Stimulated activated CD4-positive, alpha-beta T cell treated with anti-CD3 and anti-CD28 coated beads, Interleukin-15, amount 100 ng/mL, for 48 hours (primary cell): Measurements from ENCODE around the gene PKMYT1.

ENCODE experiments used
- DNase-seq, 2 donors: peaks; one replicate each; pipeline ENCODE4 v3.0.0-alpha.2; 2020; ENCODE audit warnings: low read depth in 2 of 2

PKMYT1 gene

DNA sequence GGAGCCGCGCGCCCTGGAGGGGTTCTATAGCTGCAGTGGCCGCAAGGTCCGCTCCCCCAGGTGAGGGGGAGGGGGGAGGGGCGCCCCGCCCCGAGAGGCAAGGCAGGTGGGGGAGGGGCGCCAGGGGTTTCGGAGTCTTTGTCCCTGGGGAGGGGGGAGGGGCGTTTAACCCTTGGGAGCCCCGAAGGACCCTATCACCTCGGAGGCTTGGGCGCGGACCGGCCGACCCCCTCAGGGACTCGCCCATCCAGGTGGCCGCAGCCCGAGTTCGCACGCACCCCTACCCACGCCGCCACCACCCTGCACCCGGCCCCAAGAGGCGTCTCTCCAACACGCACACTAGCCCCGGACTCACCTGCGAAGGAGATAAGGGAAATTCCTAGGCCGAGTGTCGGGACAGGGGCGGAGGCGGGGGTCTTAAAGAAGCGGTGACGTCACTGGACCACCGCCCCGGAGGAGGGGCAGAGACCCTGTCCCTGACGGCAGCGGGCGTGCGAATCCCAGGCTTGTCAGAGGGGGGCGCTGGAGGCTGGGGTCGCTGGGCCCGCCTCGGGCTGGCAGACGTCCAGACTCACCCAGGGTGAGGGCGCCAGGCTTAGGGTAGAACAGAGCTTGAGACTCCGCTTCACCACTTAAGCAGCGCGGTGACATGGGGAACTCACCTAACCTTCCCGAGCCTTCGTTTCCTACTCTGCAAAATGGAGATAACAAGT, 37.7 kb upstream of the PKMYT1 start, which contains the start of gene CLDN6:
Gene CLDN6 (minus strand): TSS at position 390 of the 713 bp plus-strand sequence. CDS start 2,162 bp downstream, outside the sequence.
- peak in 1 of 2 donors; percentile 50 for DNase-seq

DNA sequence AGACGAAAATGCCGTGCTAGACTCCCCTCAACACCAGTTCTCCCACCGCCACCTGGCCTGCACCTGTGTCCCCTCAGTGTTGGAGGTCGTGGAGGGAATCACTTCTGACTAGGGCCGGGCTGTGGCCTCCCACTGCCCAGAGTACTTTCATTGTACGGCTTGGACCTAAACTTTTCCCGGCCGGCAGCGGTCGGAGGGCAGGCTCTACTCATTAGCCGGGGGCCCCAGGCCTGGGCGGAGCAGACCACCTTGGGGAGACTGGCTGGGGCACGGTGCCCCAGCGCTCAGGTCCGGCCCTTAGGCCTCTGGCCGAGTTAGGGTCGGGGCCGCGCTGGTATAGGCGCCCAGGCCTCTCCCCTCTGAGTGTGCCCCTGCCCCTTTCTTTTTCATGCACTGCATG, 37.1 kb upstream of the PKMYT1 start:
- no peak for DNase-seq

DNA sequence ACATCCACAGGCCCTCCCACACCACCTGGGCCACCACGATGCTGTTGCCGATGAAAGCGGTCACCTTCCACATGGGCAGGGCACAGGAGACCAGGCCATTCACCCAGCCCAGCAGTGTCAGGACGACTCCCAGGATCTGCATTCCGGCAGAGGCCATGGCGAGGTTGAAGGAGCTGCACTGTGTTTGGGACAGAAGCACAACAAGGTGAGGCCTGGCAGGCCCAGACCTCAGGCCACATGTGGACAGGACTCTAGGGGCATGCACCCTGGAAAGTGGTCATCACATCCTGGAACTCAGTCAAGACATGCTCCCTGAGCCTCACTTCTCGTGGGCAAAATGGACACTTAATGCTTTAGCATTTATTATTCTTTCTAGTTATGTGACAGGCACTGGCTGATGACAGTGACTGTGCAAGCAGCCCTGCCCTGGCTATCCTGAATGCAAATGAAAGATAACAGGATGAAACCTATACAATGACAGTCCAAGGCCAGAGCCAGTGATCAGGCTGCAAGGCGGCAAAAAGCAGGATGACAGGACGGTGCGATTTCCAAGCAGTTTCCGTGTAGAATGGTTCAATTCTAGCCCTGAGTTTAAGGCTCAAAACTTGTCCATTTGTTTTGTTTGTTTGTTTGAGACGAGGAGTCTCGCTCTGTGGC, 35.7 kb upstream of the PKMYT1 start:
- DNase-seq: no peak

DNA sequence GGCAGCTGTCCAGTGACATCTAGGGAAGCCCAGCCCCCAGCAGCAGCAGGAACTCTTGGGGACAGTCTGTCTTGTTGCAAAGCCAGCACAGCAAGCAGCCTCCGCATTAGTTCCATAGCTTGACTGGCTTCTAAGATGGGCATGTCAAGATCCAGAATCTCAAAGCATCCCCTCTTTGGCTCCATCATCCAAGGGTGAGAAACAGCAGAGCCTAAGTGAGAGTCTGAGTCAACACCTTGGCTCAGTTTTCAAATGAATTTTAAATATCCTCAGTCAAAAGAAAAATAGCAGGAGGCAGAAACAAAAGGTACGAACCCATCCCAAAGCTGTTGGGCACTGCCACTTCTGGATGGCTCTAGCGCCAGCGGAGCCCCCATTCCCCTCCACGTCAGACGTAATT, 34.7 kb upstream of the PKMYT1 start:
- DNase-seq: no peak

DNA sequence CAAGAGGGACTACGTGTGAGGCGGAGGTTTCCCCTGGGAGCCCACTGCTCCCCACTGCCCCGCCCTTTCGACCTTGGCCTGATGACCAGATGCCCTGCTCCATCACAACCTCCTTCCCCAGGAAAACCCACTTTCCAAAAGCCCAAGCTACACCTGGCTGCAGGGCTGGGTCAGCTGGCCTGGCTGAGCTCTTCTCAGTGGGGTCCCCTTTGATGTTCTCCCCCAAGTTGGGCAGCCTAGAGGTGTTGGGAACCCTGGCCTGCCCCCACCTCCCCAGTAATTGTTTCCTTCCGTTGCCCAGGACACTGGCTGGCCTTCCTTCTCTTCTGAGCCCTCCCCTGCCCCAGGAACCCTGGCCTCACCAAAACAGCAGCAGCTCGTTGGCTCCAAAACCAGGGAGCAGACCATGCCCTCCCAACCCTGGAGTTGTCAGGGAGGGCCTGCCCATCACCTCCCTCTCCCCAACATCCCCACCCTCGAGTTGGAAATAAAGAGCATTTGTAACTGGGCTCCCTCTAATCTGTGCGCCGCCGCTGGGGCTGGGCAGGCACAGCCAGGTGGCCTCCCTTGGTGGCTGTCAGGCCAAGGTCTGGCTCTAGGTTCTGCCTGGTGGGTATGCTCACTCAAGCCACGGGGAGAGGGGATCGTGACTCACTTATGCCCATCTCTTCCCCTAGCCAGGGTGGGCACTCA, 33.9 kb upstream of the PKMYT1 start:
- DNase-seq: no peak

DNA sequence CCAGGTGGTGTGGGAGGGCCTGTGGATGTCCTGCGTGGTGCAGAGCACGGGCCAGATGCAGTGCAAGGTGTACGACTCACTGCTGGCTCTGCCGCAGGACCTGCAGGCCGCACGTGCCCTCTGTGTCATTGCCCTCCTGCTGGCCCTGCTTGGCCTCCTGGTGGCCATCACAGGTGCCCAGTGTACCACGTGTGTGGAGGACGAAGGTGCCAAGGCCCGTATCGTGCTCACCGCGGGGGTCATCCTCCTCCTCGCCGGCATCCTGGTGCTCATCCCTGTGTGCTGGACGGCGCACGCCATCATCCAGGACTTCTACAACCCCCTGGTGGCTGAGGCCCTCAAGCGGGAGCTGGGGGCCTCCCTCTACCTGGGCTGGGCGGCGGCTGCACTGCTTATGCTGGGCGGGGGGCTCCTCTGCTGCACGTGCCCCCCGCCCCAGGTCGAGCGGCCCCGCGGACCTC, 33.3 kb upstream of the PKMYT1 start:
- no peak for DNase-seq

DNA sequence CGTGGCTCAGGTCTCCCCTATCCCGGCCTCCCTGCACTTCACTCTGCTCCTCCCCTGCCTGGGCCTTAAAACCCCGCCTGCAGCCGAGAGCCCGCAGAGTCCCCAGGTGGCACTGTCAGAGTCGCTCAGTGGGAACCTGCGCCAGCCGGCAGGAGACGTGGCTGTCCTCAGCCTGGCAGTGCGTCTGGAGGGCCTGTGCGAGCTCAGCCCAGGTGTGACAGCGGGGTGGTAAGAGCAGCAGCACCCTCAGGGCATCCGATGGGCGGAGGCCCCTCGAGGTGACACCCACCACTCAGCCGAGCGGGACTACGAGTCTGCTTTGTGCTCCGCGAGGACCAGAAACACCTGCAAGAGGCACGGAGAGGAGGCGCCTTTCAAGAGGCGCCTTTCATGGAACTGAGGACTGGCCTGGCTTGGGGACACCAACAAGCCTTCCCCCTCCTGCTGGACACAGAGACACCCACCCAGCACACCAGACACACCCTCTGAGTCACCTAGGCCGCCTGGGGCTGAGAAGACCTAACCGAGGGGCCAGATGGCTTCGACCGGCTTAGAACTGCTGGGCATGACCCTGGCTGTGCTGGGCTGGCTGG, 32.7 kb upstream of the PKMYT1 start, which contains the start of gene CLDN9:
Gene CLDN9 (plus strand): TSS at position 96 of the 593 bp plus-strand sequence. CDS start 440 bp downstream, at position 536.
- DNase-seq: no peak

DNA sequence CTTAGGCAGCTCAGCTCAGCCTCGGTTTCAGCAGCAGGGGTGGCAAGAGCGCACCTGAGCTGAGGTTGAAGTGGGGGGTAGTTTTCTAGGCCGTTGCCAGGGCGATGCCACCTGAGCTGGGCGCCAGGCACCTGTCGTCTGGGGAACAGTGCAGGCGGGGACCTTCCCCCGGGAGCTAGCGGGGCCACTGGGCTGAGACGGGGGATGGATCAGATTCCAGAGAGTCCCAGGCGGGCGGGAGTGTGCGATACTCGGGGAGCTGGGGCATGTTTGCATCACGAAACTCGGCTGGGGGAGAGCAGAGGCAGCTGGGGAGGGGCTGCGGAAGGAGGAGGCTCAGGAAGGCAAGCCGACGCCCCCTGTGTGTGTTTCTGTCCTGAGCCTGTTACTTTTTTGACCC, 32.0 kb upstream of the PKMYT1 start:
- DNase-seq: no peak

DNA sequence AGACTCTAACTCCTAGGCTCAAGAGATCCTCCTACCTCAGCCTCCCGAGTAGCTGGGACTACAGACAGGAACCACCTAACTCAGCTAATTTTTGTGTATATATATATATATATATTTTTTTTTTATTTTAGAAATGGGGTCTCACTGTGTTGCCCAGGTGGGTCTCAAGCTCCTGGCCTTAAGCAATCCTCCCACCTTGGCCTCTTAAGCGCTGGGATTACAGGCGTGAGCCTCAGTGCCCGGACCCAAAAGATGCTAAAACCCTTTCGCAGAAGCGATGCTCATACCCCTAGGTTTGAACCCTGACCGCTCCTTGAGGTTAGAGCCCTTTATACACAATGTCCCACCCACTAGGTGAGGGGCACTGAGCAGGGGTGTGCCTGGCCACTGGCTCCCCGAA, 30.3 kb upstream of the PKMYT1 start:
- DNase-seq: no peak

DNA sequence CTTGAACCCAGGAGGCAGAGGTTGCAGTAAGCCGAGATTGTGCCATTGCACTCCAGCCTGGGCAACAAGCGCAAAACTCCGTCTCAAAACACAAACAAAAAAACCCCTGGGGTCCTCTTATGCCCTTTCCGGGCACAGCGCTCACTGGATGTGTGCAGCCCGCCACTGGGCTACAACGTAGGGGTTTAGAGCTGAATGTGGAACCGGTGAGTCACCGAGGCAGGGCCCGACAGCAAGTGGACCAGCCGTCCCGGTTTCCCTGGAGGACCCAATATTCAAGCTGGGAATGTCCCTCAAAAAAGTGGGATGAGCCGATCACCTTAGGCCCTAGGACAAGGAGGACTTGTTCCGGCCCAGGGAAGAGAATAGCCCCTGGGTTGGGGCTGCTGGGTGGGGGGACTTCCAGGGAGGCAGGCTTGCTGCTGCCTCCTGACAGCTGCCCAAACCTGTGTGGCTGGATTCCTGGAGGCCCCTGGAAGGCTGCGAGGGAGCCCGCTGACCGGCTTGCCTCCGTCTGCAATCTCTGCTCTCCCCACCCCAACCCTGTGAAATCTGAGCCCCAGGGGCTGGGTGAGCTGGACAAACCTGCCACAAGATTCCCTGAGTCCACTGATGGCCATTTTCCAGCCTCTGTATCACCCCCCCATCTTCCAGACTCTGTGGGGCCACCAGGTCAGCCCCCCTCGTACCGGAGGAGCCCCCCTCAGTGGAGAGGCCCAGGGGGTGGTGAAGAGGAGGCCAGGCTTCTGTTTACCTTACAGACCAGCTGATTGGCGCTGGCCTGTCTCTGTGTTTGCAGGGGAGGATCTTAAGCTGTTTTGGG, 29.5 kb upstream of the PKMYT1 start:
- no peak for DNase-seq

DNA sequence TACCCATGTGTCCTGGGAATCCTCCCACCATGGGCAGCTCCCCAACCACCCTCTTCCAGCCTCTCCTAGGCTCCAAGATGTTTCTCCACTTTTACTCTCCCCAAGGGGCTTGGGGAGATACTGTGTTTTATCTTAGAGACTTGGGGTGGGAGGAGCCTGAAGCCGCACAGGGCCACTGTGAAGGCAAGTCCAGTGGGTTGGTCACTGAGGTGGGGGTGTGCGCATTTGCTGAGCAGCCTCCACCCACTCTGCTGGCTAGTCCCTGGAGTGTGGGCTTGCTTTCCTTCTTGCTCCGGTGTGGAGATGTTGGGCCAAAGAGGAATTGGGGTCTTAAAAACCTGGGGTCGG, 28.4 kb upstream of the PKMYT1 start:
- DNase-seq: no peak

DNA sequence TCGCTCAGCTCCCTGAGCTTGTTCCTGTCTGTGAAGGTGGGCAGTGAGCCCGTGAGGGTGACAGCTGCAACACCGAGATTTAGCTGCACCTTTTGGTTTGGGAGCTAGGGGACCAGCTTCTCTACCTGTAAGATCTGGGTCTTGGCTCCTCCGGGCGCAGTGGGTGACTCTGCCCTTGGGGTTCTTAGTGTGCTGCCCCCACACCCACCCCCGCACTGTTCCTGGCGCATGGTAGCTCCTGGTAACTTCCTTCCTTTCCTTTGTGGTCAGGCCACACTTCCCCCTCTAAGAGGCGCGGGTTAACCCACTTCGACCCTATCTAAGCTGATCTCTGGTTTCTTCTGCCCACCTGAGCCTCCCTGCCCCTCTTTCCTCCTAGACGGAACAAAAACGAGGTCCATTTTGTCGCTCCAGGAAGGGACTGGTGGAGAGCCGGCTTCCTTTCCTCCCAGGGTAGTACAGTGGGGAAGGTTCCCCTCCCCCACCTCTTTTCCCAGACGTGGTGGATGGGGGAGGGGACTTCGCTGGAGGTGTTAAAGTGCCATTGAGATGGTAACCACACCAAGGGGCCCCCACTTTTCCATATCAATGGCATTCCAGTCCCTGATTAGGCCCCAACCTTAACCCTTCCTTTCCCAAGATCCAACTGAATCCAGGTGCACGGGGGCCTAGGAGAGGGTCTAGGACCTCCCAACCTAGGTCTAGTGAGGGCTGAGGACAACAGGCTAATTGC, 27.9 kb upstream of the PKMYT1 start:
- no peak for DNase-seq

DNA sequence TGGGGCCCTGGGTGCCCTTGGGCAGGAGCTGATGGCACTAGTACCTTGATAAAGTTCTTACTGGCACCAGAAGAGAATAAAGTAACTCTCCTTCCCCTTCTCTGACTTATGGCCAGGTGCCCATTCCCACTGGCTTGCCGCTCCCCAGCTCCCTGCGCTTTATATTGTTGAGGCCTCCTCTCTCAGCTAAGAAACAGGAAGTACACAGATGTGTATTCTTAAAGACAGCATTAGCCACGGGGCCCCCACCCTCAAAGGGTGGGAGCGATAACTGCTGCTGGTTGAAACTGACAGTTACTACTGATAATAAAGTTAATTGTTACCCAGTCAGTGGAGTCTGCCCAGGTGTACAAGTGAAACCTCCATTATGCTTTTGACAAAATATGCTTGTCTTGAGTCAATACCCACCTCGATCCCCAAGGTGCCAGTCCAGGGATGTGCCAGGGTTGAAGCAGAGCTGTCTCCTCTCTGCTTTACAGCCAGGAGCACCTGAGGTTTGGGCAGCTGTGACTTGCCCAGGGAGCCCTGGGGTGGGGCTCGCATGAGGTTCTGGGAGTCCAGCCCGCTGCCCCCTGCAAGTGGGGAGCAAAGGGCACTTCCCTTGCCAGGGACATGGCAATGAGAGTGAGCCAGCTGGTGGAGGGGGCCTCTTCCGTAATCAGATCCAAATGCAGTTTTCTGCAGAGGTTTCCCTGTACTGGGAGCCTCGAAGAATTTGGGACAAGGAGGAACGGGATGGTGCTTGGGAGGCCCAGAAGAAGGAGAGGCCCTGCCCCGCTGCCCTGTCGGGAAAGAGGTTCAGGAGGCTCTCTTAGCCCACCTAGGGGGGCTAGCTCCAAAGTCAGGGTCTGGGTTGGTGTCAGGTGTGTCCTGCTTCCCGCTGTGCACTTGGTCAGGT, 27.1 kb upstream of the PKMYT1 start:
- no peak for DNase-seq

DNA sequence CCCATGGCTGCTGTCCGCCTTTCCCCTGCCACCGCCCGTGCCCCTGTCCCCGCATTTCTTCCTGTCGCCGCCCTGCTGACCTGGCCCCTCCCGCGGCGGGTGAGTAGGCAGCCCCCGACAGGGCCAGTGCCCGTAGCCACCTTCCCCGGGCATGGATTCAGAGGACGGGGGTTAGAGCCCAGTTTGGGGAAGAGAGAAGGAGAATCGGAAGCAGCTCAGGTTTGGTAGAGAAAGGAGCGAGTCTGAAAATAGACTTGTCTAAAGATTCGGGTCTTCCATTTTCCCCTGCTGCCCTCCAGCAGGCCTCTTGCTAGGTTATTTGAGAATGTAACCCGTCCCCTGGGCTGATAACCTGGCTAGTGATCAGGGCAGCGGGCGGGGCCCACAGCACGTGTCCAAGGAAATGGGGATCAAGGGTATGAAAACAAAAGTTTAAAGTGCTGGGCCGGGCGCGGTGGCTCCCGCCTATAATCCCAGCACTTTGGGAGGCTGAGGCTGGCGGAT, 24.6 kb upstream of the PKMYT1 start:
- DNase-seq: no peak

DNA sequence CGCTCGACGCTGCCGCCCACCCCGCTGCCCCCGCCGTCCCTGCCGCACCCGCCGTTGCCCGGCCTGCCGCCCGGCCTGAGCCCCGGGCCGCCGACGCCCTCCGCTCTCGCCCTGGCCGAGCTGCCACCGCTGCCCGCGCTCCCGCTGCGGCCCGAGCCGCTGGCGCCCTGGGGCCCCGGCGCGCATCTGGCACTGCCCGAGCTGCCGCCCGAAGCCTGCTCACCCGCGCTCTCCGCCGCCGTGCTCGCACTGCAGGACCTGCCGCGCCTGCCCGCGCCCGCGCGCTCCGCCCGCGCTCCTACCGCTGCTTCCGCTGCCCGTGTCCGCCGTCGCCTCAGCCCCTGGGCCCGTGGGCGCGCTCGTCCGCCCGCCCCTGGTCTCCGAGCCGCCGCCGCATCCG, 24.1 kb upstream of the PKMYT1 start:
- no peak for DNase-seq

DNA sequence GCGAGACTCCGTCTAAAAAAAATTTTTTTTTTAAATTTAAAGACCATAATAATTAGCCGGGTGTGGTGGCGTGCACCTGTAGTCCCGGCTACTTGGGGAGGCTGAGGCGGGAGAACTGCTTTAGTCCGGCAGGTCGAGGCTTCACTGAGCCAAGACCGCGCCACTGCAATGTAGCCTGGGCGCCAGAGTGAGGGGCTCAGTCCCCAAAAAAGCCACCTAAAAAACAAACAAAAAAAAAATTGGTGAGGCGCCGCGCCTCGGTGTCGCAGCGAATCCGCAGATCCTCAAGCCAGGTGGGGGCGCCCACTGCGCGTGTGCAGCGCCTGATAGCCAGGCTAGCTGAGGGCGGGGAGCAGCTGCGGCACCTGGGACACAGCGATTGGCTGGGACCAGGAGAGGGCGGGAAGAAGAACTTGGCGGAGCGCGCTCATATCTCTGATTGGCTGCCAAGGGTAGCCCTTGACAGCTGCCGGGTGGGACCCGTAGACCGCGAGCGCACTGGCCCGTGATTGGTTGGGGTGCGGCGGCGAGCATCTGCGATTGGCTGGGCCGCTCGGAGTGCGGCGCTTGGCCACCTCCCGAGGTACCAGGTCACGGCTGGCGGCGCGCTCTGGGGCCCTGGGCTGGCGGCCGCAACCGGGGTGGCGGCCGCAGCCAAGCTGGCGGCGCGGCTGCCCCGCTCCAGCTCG, 23.5 kb upstream of the PKMYT1 start:
- DNase-seq: peak; percentile 95 to 97

DNA sequence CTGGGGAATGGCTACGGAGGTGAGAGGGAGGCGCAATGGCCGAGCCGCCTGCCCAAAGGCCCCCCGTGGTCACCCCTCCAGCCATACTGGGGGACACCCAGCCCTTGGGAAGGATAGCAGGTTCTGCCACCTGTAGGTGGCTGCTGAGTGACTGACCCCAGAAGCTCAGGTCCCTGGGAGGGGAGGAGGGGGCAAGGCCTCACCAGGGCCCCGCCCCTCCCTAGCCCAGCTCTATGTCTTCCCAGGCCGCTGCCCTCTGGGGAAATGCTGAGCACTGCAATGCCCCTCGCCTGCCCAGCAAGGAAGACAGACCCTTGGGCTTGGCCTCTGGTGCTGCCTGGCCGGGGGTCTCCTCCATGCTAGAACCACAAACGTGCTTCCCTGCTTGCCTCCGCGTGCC, 21.1 kb upstream of the PKMYT1 start:
- DNase-seq: no peak

DNA sequence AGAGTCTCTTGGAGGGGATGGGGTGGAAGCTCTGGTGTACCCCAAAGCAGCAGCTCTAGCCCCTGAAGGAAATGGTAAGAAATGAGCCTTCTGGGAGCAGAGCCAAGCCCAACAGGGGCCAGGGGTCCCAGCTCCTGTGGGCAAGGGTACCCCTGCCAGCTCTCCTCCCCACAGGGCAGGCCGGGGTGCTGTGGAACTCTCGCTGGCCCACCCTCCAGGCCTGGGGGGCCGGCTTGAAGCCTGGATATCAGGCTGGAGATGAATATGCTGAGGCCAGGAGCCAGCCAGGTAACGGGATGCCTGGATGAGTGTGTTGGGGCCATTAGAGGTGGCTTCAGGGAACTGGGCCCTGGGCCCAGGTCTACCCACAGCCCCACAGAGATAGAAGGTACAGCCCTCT, 20.3 kb upstream of the PKMYT1 start:
- DNase-seq: no peak

DNA sequence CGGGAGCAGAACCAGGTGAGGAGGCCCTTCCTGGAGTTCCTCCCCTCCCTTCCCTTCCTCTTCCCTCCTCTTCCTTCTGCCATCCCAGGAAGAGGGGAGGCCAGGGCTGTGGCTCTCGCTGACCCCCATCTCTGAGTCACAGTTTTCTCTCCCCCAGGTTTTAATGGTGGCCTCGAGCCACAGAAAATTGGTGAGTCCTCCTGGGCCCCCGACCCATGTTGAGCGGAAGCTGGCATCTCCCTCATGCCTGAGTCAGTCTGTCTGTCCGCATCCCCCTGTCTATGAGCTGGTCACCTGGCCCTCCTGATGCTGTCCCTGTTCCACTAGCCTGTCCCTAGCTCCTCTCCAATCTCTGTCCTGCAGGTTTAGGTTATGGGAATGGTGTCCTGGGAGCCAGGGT, 19.7 kb upstream of the PKMYT1 start:
- no peak for DNase-seq
